Glutamatergic neuron (in vitro differentiated cells): ENCODE measurements around the gene ENPP3. TPM values are rescaled to one million over a fixed set of nuclear protein-coding genes. Genes with fewer than 3 reads are reported as not detected.

ENCODE experiments used
- DNase-seq: peaks from one replicate; pipeline ENCODE4 v3.0.0; 2022
- H3K27ac Mint-ChIP-seq: one replicate; pipeline ENCODE4 v1.8.0; 2020; ENCODE audit warnings: mild to moderate bottlenecking, mixed read lengths, inconsistent platforms; ENCODE audit not compliant: unreplicated experiment
- H3K27me3 Mint-ChIP-seq: one replicate; pipeline ENCODE4 v1.8.0; 2020; ENCODE audit warnings: mild to moderate bottlenecking, moderate library complexity, mixed read lengths, inconsistent platforms; ENCODE audit not compliant: unreplicated experiment
- H3K36me3 Mint-ChIP-seq: one replicate; pipeline ENCODE4 v1.8.0; 2020; ENCODE audit warnings: mild to moderate bottlenecking, mixed read lengths, inconsistent platforms; ENCODE audit not compliant: unreplicated experiment
- H3K4me1 Mint-ChIP-seq: one replicate; pipeline ENCODE4 v1.8.0; 2020; ENCODE audit warnings: mild to moderate bottlenecking, low read depth, mixed read lengths, inconsistent platforms; ENCODE audit not compliant: unreplicated experiment
- H3K4me3 Mint-ChIP-seq: one replicate; pipeline ENCODE4 v1.8.0; 2020; ENCODE audit warnings: mild to moderate bottlenecking, mixed read lengths, inconsistent platforms; ENCODE audit not compliant: unreplicated experiment
- H3K9me3 Mint-ChIP-seq: one replicate; pipeline ENCODE4 v1.8.0; 2020; ENCODE audit warnings: mild to moderate bottlenecking, moderate library complexity, mixed read lengths, inconsistent platforms; ENCODE audit not compliant: unreplicated experiment
- CTCF ChIP-seq: fragments of 200-600 bp; sonication (generic); IDR thresholded peaks from one replicate; pipeline ENCODE4 v1.5.0; 2021; ENCODE audit not compliant: partially characterized antibody, unreplicated experiment
- total RNA-seq: library from RNA; stranded (reverse); fragmentation: NEBNext Ultra II Directional; extraction: Animal tissue kit (Norgen Biotek cat#: 25700); gene quantifications from one replicate; pipeline ENCODE4 v1.2.1, GENCODE V29; 2021; ENCODE audit not compliant: unreplicated experiment

The ENPP3 gene
- total RNA-seq, 1 donor from 2014 or later = not detected

- Mint-ChIP-seq H3K36me3 (no peaks in the 10 kb centered on the region), H3K27ac (no peak overlapping the region), H3K4me3 (no peak overlapping the region), H3K4me1 (no peaks in the 10 kb centered on the region), H3K9me3 (no peaks in the 10 kb centered on the region), H3K27me3 (peaks cover 3% of the 10 kb centered on the region)
- no peak for DNase-seq
- TF ChIP-seq CTCF = no peak
These were observed 1.4 kb upstream of the ENPP3 start for GRCh38 chr6:131635384-131636340.

- peaks cover 3% of the 10 kb centered on the region for H3K27me3 Mint-ChIP-seq
- no peak for TF ChIP-seq CTCF
- H3K4me3 Mint-ChIP-seq = no peak overlapping the region
- no peak for DNase-seq
- no peaks in the 10 kb centered on the region for H3K9me3 Mint-ChIP-seq
- H3K4me1 Mint-ChIP-seq = no peaks in the 10 kb centered on the region
- no peaks in the 10 kb centered on the region for H3K36me3 Mint-ChIP-seq
- no peak overlapping the region for H3K27ac Mint-ChIP-seq
These were observed 911 bp downstream of the ENPP3 start for GRCh38 chr6:131638013-131638412.

GRCh38 chr6:131640100-131640499, 3.0 kb downstream of the ENPP3 start:
- Mint-ChIP-seq H3K27ac (no peak overlapping the region), H3K27me3 (peaks cover 3% of the 10 kb centered on the region), H3K4me3 (no peak overlapping the region), H3K4me1 (no peaks in the 10 kb centered on the region), H3K36me3 (no peaks in the 10 kb centered on the region), H3K9me3 (no peaks in the 10 kb centered on the region)
- TF ChIP-seq CTCF = no peak
- DNase-seq = no peak

- TF ChIP-seq CTCF = no peak
- Mint-ChIP-seq H3K9me3 (no peaks in the 10 kb centered on the region), H3K4me3 (no peak overlapping the region)
These were observed 3.5 kb downstream of the ENPP3 start for GRCh38 chr6:131640576-131640975.

GRCh38 chr6:131641554-131641953, 4.5 kb downstream of the ENPP3 start:
- H3K27me3 Mint-ChIP-seq = no peaks in the 10 kb centered on the region
- no peaks in the 10 kb centered on the region for H3K36me3 Mint-ChIP-seq
- no peak overlapping the region for H3K4me3 Mint-ChIP-seq
- TF ChIP-seq CTCF = no peak
- H3K27ac Mint-ChIP-seq = no peak overlapping the region
- no peak for DNase-seq
- H3K9me3 Mint-ChIP-seq = no peaks in the 10 kb centered on the region
- H3K4me1 Mint-ChIP-seq = no peaks in the 10 kb centered on the region

More at GRCh38 chr6:131640576-131640975, 3.5 kb downstream of the ENPP3 start:
- Mint-ChIP-seq H3K27me3 (no peaks in the 10 kb centered on the region), H3K4me1 (no peaks in the 10 kb centered on the region), H3K36me3 (no peaks in the 10 kb centered on the region), H3K27ac (no peak overlapping the region)
- no peak for DNase-seq
